ENCODE results near the gene CRACDL. TPM values are rescaled to one million over a fixed set of nuclear protein-coding genes. Genes with fewer than 3 reads are reported as not detected.
A peak's percentile ranks its signal among the peaks of the same experiment; 100 is the strongest.

Gene CRACDL
- polyA plus RNA-seq, 4 donors = 2.9 to 3.5 (median 3.2) TPM

DNA sequence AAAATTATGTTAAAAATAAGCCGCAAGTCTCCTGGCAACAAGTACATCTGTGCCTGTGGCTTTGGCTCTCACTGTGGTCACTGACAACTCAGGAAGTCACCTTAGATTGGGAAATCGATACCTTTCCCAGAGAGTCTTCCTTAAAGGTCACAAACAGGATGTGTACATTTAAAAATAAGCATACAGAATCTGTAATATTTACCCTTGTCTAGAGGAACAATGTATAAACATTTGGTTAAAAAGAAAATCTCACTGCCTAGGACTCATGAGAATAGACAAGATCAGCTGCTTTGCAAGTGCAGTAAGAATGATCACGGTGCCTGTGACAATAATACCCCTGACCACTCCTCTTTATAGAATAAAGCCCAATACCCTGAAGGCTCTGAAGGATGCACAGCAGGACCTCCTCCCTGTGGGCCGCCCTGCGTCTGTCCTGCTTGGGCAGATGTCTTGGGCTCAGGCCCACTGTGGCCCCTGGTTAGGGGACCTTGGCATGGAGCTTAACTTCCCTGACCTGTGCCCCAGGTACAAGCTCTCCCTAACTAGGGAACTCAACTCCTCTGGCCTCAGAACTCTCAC is 107.1 kb downstream of the CRACDL start:
- DNase-seq (ENCODE audit: low read depth in 4 of 4, low spot score in 3 of 4) = no peak

DNA sequence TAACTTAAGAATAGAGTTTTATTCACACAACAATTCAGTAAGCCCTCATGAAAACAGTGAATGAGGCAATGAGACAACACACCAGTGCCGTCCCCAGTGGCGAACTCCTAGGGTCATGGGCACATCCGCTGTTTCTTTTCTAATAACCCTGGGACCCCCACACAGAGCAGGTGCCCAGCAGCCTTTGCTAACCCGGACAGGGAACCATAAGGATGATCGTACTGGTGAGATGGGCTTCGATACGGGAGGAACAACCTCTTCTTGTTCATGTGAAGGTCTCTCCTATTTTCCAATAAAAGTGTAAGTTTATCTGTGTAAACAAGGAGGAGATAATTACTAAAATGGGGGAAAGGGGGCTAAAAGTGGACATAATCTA is 107.7 kb downstream of the CRACDL start:
- DNase-seq (ENCODE audit: low read depth in 4 of 4, low spot score in 3 of 4) = no peak

DNA sequence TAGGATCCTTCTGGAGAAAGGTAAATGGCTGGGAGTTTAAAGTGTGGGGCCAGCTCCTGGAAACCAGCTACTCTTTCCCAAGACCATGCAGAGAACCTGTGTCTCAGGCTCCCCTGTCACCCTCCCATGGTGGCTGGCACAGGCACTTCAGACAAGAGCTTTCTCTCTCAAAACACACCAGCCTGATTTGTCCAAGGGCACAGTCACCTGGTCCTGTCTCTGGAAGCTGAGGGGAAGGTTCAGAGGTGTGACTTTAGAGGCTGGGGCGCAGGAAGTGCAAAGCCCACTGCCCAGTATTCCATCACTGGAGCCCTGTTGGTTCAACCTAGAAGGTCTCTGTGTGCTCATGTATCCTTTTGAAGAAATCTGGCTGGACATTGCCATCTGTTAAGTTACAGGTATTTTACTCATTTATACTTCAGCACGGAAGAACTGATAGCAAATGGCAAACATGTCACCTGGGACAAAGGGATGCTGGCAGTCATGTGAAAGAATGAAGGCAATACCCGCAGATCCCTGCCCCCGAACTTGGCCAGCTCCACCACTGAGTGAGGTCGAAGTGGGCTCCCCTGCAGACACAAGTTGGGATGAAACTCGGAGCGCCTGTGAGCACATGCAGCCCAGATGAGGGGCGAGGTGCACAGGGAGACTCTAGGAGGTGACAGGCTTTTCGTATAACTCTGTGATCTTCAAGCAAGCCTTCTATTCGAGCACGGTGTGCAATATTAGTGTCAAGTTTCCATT is 108.2 kb downstream of the CRACDL start:
- no peak for DNase-seq (ENCODE audit: low read depth in 4 of 4, low spot score in 3 of 4)

DNA sequence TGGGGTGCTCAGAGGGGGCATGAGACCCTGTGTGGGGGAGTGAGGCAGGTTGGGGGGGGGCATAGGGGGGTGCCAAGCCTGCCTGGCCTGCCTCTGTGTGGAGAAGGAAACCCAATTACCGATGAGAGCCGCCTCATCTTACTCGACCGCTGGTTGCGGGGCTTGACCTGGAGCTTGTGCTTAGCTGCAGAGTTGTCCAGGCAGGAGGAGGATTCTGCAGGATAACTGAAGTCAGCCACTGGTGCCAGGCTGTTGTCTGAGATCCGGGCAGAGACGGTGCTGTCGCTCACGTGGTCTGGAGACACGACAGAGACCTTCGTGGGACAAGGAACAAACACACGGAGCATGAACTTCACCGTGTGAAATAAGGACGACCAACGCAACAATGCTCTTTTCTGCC is 109.2 kb downstream of the CRACDL start:
- no peak for DNase-seq (ENCODE audit: low read depth in 4 of 4, low spot score in 3 of 4)

DNA sequence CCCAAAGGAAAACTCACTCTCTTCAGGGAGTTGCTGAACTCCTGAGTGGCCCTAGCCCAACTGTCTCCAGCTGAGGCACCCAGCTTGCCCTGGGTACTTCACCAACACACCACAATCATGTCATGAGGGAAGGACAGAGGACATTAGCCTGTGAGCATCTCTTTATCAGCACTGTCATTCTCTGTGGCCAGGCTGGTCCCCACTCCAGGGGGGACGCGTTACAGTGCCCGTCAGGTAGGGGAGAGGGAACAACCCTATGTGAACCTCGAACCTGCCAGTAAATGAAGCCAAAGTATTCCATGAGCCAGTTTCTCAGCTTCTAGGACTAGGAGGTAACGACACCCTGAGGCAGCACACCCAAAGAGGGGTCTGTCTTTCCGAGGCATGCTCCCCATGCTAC is 110.2 kb downstream of the CRACDL start:
- DNase-seq (ENCODE audit: low read depth in 4 of 4, low spot score in 3 of 4) = no peak

DNA sequence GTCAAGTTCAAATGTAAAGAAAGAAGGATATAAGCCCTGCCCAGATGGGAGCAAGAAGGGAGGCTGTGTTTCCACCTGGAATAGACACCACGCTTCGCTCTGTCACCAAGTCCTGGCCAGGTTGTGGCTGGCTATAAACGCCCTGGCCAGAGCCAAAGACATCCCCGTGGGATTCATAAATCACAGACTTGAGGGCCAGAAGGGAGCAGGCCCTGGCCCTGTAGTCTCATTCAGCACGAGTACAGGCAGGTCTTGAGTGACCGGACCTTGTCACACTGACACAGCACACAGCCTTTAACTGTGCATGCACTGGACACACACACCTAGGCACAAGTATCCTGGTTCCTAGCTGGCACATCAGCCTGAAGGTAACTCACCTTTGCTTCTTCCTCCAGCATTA is 110.6 kb downstream of the CRACDL start:
- DNase-seq (ENCODE audit: low read depth in 4 of 4, low spot score in 3 of 4) = no peak

DNA sequence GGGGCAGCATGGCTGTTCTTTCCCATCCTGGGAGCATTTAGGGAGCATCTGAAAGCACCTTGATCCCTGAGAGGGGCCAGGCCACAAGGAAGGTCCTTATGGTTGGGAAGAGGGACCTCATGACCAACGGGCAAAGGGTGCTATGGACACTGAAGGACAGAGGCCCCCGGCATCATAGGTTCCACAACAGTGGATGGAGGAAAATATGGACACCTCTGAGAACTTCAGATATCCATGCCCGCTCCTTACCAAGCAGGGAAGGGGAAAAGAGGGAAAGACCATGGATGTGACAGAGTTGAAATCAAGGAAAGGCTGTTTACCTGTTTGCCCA is 111.0 kb downstream of the CRACDL start:
- DNase-seq (ENCODE audit: low read depth in 4 of 4, low spot score in 3 of 4) = no peak

DNA sequence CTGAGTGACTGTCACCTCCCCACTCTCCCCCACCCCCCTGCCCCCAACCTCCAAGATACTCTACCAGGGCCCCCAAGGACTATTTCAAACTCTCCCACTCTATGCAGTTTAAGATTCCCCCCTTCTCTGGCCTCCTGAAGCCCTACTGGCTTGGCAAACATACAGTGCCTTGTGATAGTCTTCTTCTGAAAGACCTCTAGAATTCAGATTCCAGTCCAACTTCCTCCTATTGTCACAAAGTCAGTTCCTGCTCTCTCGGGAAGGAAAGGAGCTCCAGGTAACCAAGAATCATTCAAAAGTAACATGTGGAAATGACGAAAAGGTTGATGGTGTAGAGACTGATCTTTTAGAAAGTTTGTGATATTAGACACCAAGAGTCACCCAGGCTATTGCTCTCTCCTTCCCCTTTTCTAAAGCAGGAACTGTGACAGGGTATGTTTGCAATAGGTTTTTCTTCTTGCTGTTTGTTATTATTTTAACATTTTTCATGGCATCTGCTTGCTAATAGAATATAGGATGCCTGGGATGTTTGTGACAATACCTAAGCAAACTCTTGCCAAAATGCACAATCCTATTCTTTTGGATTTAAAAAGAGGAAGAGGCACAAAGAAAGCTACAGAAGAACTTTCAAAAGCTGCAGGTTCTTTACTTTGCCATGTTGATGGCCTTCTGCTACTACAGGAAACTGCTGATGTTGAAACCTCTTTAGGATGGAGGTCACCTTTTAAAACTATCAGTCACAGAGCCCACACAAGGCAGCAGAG is 111.6 kb downstream of the CRACDL start:
- no peak for DNase-seq (ENCODE audit: low read depth in 4 of 4, low spot score in 3 of 4)

DNA sequence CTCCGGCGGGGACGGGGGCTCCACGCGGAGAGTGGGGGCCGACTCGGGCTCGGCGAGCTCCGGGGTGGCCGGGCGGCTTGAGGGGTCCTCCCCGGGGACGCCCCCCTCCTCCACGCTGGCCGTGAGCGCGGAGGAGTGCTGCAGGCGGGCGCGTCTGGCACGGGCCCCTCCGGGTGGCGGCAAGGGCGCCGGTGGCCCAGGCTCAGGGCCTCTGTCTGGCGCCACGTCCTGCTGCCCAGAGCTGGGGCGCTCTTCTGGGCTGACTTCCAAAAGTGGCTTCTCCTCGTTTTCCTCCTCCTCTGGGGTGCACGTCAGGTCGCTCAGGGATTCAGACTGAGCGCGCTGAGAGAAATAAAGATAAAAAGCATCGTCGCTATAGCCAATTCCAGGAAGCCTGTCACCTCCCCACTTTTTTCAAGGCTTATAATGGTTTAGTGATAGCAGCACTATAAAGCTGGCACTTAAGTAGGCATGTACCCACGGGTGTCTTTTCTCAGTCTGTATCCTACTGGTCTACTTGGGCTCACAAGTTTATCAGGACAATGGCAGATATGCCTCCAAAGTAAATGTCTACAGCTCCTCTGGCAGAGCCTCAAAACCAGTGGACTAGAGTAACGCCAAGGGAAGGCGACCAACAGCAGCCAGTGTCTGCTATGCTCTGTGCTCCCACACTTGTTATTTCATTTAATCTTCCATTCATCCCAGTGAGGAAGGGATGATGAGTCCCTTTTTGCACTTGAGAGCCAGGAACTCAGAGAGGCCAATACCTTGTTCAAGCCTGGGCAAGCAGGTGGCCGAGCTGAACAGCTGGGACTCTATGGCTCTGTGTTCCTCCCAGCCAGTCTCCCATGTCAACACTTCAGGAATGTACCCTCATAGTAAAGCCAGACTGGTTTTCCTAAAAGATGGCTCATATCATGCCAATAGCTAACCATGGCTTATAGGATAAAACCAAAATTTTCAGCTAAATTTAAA is 112.5 kb downstream of the CRACDL start:
- DNase-seq (ENCODE audit: low read depth in 4 of 4, low spot score in 3 of 4) = no peak

DNA sequence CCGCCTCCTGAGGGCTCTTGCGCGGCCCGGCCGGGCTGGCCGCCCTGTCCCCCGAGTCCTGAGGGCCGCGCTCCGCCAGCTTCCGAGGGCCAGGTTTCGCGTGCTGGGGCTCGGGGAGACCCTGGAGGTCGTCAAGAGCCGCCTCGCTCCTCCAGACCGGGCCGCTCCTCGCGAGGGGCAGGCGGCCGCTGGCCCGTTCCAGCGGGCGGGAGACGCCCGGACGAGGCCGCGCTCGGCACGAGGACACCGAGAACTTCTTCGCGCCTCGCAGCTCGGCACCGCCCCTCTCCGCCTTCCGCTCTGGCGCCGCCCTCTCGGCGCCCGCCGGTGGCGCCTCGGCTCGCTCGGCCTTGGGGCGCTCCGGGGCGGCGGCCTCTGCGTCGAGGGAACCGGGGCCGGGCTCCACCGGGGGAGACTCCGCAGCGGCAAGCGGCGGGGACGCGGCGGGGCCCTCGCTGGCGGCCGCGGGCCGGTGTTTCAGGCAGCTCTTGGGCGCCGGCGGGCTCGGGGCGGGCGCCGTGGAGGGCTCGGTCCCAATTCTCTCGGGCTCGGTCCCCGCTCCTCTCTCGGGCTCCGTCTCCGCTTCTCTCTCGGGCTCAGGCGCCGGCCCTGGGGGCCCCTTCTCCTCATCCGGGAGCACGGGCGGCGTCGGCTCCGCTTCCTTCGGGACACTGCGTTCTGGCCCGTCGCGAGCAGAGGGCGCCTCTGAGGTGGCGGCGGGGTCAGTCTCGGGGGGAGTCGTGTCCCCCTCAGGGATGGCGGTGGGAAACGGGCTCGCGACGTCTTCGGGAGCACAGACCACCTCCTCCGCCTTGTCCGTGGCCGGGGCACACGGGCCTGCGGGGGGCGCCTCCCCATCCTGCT is 113.5 kb downstream of the CRACDL start:
- DNase-seq (ENCODE audit: low read depth in 4 of 4, low spot score in 3 of 4) = peak in 1 of 4 donors; percentile 26

DNA sequence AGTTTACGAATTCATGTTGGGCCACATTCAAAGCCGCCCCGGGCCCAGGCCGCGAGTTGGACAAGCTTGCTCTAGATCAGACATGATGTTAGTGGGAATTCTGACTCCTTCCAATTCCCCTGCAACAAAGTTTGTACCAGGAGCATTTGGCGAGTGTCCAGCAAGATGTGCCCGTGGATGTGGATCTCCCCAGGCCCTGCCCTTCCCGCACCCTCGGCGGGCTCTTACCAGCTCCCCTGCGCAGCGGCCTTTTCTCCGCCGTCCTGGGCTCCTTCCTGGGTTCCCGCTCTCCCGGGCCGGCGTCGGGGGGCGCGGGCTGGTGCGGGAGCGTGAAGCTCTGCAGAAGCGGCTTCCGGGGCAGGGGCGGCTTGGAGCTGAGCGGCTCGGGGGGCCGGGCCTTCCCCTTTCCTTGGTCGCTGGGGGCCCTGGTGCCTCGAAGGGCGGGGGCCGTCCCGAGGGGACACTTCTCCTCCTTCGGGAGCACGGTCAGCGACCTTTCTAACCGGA is 114.3 kb downstream of the CRACDL start:
- no peak for DNase-seq (ENCODE audit: low read depth in 4 of 4, low spot score in 3 of 4)

DNA sequence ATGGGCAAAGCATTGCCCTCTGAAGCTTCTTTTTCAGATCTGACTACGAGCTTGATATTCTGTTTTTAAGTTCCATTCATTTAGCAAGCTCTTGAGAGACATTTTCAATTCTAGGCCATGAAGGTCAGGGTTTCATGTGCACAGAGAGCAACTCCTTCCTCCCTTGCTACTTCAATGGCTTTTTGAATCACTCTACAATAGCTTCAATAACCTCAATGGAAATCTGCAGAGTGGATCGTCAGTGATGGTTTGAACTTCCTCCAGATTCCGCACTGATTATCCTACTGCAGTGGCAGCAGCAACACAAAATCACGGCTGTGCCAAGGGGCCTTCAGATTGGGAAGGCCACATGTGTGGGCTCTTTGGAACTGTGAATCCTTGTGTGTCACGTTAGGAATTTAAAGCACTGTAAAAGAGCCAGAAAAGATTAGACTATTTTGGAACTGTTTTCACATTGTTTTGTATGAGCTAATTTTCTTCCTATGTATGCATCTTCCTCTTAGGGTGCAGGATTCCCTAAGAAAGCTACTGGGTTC is 116.7 kb downstream of the CRACDL start:
- no peak for DNase-seq (ENCODE audit: low read depth in 4 of 4, low spot score in 3 of 4)

DNA sequence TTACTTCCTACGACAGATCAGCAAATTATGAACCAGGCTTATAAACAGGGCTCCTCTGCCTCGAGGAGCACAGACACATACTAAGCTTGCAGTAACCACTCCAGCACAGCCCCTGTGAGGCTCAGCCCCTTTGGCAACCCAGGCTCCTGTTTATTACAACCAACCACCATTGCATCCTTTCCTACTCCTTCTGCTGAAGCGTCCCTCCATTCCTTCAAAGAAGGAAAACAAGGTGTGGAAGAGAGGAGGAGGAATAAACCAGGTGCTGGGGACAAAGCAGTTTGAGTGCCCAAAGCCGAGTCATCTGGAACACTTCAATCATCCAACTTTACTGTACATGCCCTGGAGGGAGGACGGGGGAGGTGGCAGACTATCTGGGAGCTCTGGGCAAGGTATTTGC is 117.9 kb downstream of the CRACDL start:
- DNase-seq (ENCODE audit: low read depth in 4 of 4, low spot score in 3 of 4) = no peak

DNA sequence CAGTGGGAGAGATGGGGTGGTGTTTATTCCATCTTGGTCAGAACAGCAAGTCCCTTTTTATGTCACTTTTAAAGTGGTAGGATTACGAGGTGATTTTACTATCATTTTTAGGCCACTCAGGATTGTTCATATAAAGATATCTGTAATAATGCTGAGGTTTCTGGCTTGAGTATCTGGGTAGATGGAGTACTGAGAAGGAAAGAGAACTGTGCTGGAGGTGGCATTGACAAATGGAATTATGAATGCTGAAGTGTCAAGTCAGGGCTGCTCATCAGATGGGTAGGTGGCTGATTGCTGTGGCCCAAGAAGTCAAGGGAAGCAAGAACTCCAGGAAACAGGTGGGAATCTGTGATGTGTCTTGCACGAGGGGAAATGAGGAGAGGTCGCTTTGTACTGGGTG is 119.7 kb downstream of the CRACDL start:
- DNase-seq (ENCODE audit: low read depth in 4 of 4, low spot score in 3 of 4) = no peak

DNA sequence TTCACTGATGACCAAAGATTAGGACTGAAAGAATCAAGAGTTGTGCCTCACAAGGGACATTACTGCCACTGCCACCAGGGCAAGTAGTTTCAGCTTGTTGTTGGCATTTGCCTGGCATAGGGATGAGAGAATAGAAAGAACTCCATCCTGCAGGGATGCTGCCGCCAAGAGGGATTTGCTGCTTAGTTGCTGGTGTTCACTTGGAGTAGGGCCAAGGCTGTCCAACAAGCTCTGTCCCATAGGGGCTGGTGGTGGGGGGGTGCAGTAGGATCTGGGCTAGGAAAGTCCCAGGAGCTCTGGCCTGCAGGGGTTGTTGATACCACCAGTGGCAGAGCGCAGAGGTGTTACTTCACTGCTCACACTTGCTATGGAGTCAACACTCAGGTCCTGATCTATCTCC is 120.2 kb downstream of the CRACDL start:
- no peak for DNase-seq (ENCODE audit: low read depth in 4 of 4, low spot score in 3 of 4)

DNA sequence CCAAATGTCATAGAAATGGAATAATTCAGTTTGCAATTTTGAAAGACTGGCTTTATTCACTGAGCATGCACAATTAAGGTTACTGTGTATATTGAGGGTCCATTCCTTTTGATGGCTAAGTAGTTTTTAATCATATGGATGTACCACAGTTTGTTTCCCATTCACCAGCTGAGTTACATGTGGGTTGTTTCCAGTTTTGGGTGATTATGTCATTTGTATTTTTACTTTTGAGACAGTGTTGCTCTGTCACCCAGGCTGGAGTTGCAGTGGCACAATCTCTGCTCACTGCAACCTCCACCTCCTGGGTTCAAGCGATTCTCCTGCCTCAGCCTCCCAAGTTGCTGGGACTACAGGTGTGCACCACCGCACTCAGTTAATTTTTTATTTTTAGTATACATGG is 124.3 kb downstream of the CRACDL start:
- no peak for DNase-seq (ENCODE audit: low read depth in 4 of 4, low spot score in 3 of 4)

DNA sequence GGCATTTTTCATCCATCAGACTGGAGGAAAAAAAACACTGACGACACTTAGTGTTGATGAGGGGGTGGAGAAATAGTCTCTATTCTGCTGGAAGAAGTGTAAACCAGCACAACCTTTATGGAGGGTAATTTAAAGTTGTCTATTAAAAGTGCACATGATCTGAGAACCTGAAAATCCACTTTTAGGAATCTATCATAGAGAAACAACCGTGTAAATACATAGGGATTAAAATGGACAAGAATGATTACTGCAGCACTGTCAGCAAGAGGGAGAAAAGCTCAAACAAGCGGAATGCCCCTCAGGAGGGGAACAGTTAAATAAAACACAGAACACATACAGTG is 125.5 kb downstream of the CRACDL start:
- no peak for DNase-seq (ENCODE audit: low read depth in 4 of 4, low spot score in 3 of 4)

DNA sequence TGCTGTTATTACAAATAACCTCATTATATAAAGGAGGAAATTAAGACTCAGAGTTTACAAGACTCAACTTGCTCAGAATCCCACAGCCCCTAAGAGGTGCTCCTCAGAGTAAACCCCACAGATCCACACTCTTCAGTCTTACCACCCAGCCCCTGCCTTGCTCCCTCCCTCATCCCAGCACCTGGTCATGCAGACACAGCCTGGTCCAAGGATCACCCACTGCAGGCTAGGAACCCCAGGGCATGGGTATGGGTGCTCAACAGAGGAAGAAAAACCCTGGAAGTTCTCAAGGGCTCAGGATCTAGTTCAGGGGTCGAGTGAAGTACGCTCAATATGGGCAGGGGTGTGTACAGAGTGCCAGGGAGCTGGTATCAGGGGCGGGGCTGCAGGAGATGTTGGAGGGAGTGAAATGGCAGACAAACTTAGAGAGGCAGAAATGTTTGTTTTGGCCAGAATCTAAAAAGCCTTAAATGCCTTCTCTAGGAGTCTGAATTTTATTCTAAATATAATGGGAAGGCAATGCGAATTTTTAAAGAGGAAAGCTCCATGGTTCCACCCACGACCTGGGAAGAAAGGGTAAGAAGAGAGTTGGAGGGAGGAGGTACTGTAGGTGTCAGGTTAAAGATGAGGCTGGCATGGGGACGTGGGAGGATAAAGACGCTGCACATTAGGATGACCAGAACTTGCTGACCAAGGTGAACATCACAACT is 126.0 kb downstream of the CRACDL start:
- DNase-seq (ENCODE audit: low read depth in 4 of 4, low spot score in 3 of 4) = no peak

DNA sequence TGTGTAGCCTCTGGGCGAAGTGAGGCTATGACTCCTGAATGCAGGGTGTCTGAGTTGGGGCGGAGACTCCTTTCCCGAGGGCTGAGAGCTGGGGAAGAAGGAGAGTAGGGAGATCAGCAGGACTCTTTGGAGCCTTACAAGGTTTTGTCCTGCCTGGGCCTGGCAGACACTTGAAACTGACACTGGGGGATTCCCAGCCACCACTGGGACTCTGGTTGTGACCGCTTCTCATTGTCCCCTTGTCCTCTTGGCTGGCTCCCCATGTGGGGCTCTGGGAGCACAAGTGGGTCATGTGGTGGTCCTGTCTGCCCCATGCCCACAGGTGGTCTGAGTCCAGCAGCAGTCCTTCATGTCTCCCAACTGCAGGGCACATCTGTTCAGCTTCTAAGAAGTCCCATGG is 126.9 kb downstream of the CRACDL start:
- no peak for DNase-seq (ENCODE audit: low read depth in 4 of 4, low spot score in 3 of 4)
